Fibroblast of lung (primary cell): ENCODE results near the gene DEGS2.

Experiments
- EZH2 ChIP-seq: IDR thresholded peaks from 2 replicates; pipeline ENCODE4 v1.5.1; 2012; ENCODE audit warnings: low read length, control low read depth, mild to moderate bottlenecking; ENCODE audit errors: missing control alignments
- TF ChIP-seq, protein P1 (sequence below), 2 donors: IDR thresholded peaks in 1 of 2; conservative IDR thresholded peaks in 1 of 2; 1 replicate in 1 of 2; 2 replicates in 1 of 2; pipeline ENCODE4 v1.5.1; 2011 to 2012; ENCODE audit warnings: low read length in 2 of 2, control low read depth in 1 of 2, inconsistent platforms in 1 of 2, low read depth in 1 of 2, mild to moderate bottlenecking in 1 of 2

DNA sequence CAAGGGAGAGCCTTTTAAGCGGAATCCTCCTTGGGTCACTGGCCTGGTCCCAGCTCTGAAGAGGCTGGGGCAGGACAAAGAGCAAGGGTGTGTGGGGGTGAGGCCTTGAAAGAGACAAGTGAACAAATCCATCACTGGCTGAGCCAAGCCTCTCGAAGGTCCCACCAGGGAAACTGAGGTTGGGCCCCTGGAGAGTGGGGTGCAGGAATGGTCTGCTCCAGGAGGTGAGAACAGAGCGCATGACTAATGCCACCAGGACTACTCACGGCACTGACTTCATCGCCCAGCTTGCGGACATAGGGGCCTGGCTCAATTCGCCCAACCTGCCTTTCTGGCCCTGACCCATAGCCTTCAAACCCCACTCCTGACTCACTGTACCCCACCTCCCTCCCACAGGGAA lies 19.2 kb upstream of the DEGS2 start:
- TF ChIP-seq, protein P1, sequence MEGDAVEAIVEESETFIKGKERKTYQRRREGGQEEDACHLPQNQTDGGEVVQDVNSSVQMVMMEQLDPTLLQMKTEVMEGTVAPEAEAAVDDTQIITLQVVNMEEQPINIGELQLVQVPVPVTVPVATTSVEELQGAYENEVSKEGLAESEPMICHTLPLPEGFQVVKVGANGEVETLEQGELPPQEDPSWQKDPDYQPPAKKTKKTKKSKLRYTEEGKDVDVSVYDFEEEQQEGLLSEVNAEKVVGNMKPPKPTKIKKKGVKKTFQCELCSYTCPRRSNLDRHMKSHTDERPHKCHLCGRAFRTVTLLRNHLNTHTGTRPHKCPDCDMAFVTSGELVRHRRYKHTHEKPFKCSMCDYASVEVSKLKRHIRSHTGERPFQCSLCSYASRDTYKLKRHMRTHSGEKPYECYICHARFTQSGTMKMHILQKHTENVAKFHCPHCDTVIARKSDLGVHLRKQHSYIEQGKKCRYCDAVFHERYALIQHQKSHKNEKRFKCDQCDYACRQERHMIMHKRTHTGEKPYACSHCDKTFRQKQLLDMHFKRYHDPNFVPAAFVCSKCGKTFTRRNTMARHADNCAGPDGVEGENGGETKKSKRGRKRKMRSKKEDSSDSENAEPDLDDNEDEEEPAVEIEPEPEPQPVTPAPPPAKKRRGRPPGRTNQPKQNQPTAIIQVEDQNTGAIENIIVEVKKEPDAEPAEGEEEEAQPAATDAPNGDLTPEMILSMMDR (conservative IDR thresholded peaks at IDR 0.05 in 1 of 2, IDR thresholded peaks at IDR 0.05 in 1 of 2; ENCODE audit: low read depth in 1 of 2, low read length in 2 of 2) = no peak
- no peak for TF ChIP-seq EZH2
